GM12801 (cell line): ENCODE measurements around the gene TMEM63B.

ENCODE experiments used
- CTCF ChIP-seq: IDR thresholded peaks from one replicate; pipeline ENCODE4 v1.5.1; 2011; ENCODE audit warnings: control low read depth; ENCODE audit not compliant: insufficient read length; ENCODE audit errors: extremely low read depth

Gene TMEM63B

GRCh38 chr6:44116641-44117382, 10.5 kb upstream of the TMEM63B start:
- no peak for TF ChIP-seq CTCF

DNA sequence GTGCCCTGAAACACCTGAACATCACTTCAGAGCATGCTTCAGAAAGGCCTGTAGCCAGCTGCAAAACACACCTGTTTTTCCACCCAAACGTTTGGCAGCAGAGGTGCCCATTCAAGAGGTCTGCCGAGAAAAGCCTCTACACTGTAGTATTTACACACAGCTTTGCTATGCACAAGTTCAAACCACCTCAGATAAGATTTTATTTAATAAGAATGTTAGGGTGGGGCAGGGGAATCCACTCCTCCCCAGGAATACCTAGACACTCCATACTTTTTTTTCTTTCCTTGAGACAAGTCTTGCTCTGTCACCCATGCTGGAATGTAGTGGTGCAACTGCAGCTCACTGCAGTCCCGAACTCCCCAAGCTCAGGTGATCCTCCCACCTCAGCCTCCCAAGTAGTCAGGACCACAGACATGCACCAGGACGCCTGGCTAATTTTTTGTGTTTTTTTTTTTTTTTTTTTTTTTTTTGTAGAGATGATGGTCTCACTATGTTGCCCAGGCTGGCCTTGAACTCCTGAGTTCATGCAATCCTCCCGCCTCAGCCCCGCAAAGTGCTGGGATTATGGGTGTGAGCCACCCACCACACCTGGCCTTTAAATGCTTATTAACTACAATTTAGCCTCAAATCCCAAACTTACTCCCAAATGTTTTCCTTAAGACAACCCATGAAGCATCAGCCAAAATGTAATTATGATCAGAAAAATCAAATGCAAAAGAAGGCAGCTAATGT, 9.8 kb upstream of the TMEM63B start:
- no peak for TF ChIP-seq CTCF

DNA sequence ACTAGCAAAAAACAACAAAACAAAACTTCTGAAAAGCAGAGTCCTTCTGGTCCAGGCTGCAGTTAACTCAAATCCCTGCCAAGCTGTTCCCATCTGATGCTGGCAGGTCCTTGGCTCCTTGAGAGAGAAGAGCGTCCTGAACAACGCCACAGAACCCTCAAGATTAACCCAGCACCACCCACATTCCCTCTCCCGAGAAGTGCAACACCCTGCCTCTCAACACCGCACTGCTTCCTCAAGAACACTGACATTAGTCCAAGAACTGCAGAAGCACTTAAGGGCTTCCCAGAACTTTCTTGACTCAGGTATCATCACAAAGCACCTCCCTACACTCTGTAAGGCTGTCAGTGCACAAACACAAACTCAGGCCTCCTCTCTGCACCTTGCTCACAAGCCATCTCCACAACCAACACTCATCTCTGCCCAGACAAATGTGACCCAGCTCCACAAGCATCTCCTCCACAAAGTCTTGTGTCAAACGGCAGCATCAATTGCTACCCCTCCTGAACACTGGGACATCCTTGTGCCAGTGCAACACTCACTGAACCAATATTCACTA, 7.6 kb upstream of the TMEM63B start:
- TF ChIP-seq CTCF: no peak

- no peak for TF ChIP-seq CTCF
These were observed 6.5 kb upstream of the TMEM63B start for GRCh38 chr6:44120692-44121443.

- no peak for TF ChIP-seq CTCF
These were observed 4.6 kb upstream of the TMEM63B start for GRCh38 chr6:44122801-44123200.

DNA sequence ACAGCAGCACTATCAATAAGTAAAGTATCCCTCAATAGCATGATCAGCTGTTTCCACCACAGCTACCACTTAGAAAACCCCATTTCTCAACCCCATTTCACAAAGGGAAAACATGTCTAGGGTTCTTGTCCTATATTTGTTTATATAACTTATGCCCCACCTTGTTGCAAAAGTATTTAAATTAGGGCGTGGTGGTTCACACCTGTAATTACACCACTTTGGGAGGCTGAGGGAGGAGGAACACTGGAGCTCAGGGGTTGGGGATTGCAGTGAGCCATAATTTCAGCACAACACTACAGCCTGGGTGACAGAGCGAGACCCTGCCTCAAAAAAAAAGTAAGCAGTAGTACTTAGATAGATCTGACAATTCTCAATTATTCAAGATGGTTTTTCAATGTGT, 3.8 kb upstream of the TMEM63B start:
- TF ChIP-seq CTCF: no peak
